GM12878 (cell line): ENCODE data around the gene TACC2. TPM values are rescaled to one million over a fixed set of nuclear protein-coding genes. Genes with fewer than 3 reads are reported as not detected.

Source experiments
- ATAC-seq: fragments of 200-7000 bp; cut with Tn5 transposase; 3 replicates; pipeline ENCODE4 v1.9.1; 2020; ENCODE audit warnings: mild to moderate bottlenecking, moderate library complexity
- BruUV-seq: library from RNA; stranded (reverse); fragments of 400-500 nt; replicated peaks from 2 replicates; lab custom pipeline; 2021; lab: Mats Ljungman, UMichigan
- CTCF ChIA-PET: fragments of 300-600 bp; sonication (Branson Sonifier 250); formaldehyde crosslinking; extraction: SDS; loops from one replicate; lab custom pipeline; 2021; ENCODE audit warnings: inconsistent platforms; lab: Yijun Ruan, JAX
- POLR2A ChIA-PET: fragments of 350-600 bp; formaldehyde crosslinking; extraction: SDS; loops from one replicate; lab custom pipeline; 2021; ENCODE audit warnings: inconsistent platforms; lab: Charles Lee
- RAD21 ChIA-PET: fragments of 300-600 bp; sonication (Branson Sonifier 250); formaldehyde crosslinking; loops from one replicate; lab custom pipeline; 2023; ENCODE audit warnings: antibody characterized with exemption; ENCODE audit not compliant: unreplicated experiment; lab: Charles Lee
- SMC1A ChIA-PET: fragments of 300-600 bp; sonication (Branson Sonifier 250); formaldehyde crosslinking; loops from one replicate; lab custom pipeline; 2023; ENCODE audit not compliant: unreplicated experiment, uncharacterized antibody; lab: Charles Lee
- DNase-seq: peaks from one replicate; pipeline ENCODE4 v3.0.0-alpha.2; 2011; ENCODE audit warnings: low read depth, low spot score
- FAIRE-seq: peaks from 3 replicates; lab custom pipeline; 2011; peaks lifted over from hg19 to GRCh38; lab: Jason Lieb, UNC
- H2AFZ ChIP-seq: 2 replicates; pipeline ENCODE4 v1.6.0; 2011; ENCODE audit warnings: low read depth, low read length, control low read depth; ENCODE audit not compliant: control insufficient read depth
- H3K27ac ChIP-seq: 2 replicates; pipeline ENCODE4 v1.5.1; 2011; ENCODE audit warnings: control low read depth; ENCODE audit not compliant: control insufficient read depth, insufficient read depth
- H3K27me3 ChIP-seq, 2 experiments: replicated peaks in 1 of 2; 2 replicates each; pipeline versions ENCODE4 v1.6.0 to v1.6.1; 2011; ENCODE audit warnings: low read length in 1 of 2; ENCODE audit not compliant: control insufficient read depth in 2 of 2, insufficient read depth in 2 of 2
- H3K36me3 ChIP-seq, 2 experiments: 2 replicates each; pipeline ENCODE4 v1.5.1; 2011; ENCODE audit warnings: low read length in 1 of 2; ENCODE audit not compliant: control insufficient read depth in 2 of 2, insufficient read depth in 2 of 2
- H3K4me1 ChIP-seq: 2 replicates; pipeline ENCODE4 v1.6.1; 2011; ENCODE audit warnings: mild to moderate bottlenecking, low read length, moderate library complexity, mixed read lengths; ENCODE audit not compliant: control insufficient read depth, insufficient read depth
- H3K4me2 ChIP-seq: 2 replicates; pipeline ENCODE4 v1.6.0; 2011; ENCODE audit warnings: control low read depth; ENCODE audit not compliant: control insufficient read depth, insufficient read depth
- H3K4me3 ChIP-seq: fragments of 200-600 bp; sonication (generic); 2 replicates; pipeline ENCODE4 v1.5.1; 2016
- H3K79me2 ChIP-seq: 2 replicates; pipeline ENCODE4 v1.6.0; 2011; ENCODE audit warnings: low read length; ENCODE audit not compliant: control insufficient read depth, insufficient read depth
- H3K9ac ChIP-seq: 2 replicates; pipeline ENCODE4 v1.8.0; 2011; ENCODE audit warnings: low read length, control low read depth, mixed read lengths; ENCODE audit not compliant: control insufficient read depth, insufficient read depth
- H3K9me3 ChIP-seq: replicated peaks from 3 replicates; pipeline ENCODE4 v1.5.1; 2011; ENCODE audit warnings: mild to moderate bottlenecking, low read length; ENCODE audit not compliant: control insufficient read depth, insufficient read depth
- H4K20me1 ChIP-seq: 2 replicates; pipeline ENCODE4 v1.6.0; 2011; ENCODE audit not compliant: control insufficient read depth, insufficient read depth
- ASH2L ChIP-seq: fragments of 300-600, 200-600 bp; sonication (generic); IDR thresholded peaks from 2 replicates; pipeline ENCODE4 v1.6.1; 2017; ENCODE audit warnings: low read depth, mild to moderate bottlenecking, borderline replicate concordance
- BRCA1 ChIP-seq: IDR thresholded peaks from 2 replicates; pipeline ENCODE4 v1.6.1; 2011; ENCODE audit warnings: low read depth, low read length, improper control_type of control experiment
- CBFB ChIP-seq: IDR thresholded peaks from 2 replicates; pipeline ENCODE4 v1.6.1; 2016; ENCODE audit warnings: antibody characterized with exemption, low read depth
- MYB ChIP-seq: fragments of 150-350 bp; IDR thresholded peaks from 2 replicates; pipeline ENCODE4 v1.6.1; 2014; ENCODE audit warnings: mild to moderate bottlenecking, low read depth, low read length, borderline replicate concordance
- NFIC ChIP-seq: IDR thresholded peaks from 2 replicates; pipeline ENCODE4 v1.6.1; 2012; ENCODE audit warnings: low read depth, mild to moderate bottlenecking, inconsistent platforms, low read length, moderate library complexity
- RBBP5 ChIP-seq: fragments of 200-600 bp; sonication (generic); conservative IDR thresholded peaks from 2 replicates; pipeline ENCODE4 v1.6.1; 2016
- SP1 ChIP-seq: IDR thresholded peaks from one replicate; pipeline ENCODE4 v1.6.1; 2011; ENCODE audit warnings: low read depth, low read length
- SREBF1 ChIP-seq: IDR thresholded peaks from 2 replicates; pipeline ENCODE4 v1.6.1; 2012; ENCODE audit warnings: mild to moderate bottlenecking, low read length
- STAT3 ChIP-seq: IDR thresholded peaks from 2 replicates; pipeline ENCODE4 v1.6.1; 2011; ENCODE audit warnings: low read depth, low read length, improper control_type of control experiment
- SUPT20H ChIP-seq: IDR thresholded peaks from 2 replicates; pipeline ENCODE4 v1.6.1; 2011; ENCODE audit warnings: low read depth, mild to moderate bottlenecking, low read length, moderate library complexity, borderline replicate concordance; ENCODE audit not compliant: control insufficient read depth
- ZNF622 ChIP-seq: fragments of 450-650 bp; IDR thresholded peaks from 2 replicates; pipeline ENCODE4 v1.6.1; 2017; ENCODE audit warnings: mild to moderate bottlenecking, inconsistent platforms
- WGBS: methylation state at CpG from one replicate; pipeline ENCODE4 v1.1.6; 2016; ENCODE audit warnings: low lambda C conversion rate; ENCODE audit not compliant: insufficient replicate concordance, insufficient coverage; ENCODE audit errors: missing lambda C conversion rate; 5-methylcytosine and 5-hydroxymethylcytosine counted together
- in situ Hi-C: fragments of 300-500 bp; cut with MboI; formaldehyde crosslinking; loops from 9 replicates; pipeline ENCODE4 v1.14.3; 2018; ENCODE audit warnings: mixed read lengths
- intact Hi-C: fragments of 100-400 bp; cut with micrococcal nuclease; formaldehyde crosslinking; loops from one replicate; pipeline ENCODE4 v1.14.2; 2022; ENCODE audit not compliant: unreplicated experiment
- polyA plus RNA-seq, 11 experiments: library from polyadenylated mRNA; depleted of rRNA in 4 of 11; unstranded in 6 of 11; stranded (reverse) in 5 of 11; fragments of >200 nt; fragmentation: Nextera tagmentation in 4 of 11; fragmentation: Illumina TruSeq in 1 of 11; extraction: Ambion mirVana in 4 of 11; extraction: Trizol in 1 of 11; gene quantifications; 1 replicate in 1 of 11; 2 replicates in 10 of 11; pipeline versions ENCODE4 v1.2.1 to v1.2.3, GENCODE V29; 2011 to 2016; ENCODE audit warnings: inconsistent platforms in 2 of 11, missing spikeins in 2 of 11, low read depth in 1 of 11
- total RNA-seq, 4 experiments: library from RNA; depleted of rRNA in 3 of 4; stranded (reverse); fragments of >200 nt in 3 of 4; fragmentation: Illumina TruSeq in 1 of 4; extraction: Trizol in 1 of 4; gene quantifications; 2 replicates each; pipeline versions ENCODE4 v1.2.1 to v1.2.3, GENCODE V29; 2013 to 2021
- TF ChIP-seq, protein P1 (sequence below): fragments of 450-650 bp; formaldehyde crosslinking; IDR thresholded peaks from 2 replicates; pipeline ENCODE4 v1.4.0; 2022; ENCODE audit warnings: mild to moderate bottlenecking, moderate library complexity

TACC2 gene
- total and polyA plus RNA-seq, 10 of the 15 experiments (the other 5 are each of a cell fraction or from before 2014, with no cell fraction given), result 0.07 to 0.64 (median 0.13) TPM; not detected in 5

DNA sequence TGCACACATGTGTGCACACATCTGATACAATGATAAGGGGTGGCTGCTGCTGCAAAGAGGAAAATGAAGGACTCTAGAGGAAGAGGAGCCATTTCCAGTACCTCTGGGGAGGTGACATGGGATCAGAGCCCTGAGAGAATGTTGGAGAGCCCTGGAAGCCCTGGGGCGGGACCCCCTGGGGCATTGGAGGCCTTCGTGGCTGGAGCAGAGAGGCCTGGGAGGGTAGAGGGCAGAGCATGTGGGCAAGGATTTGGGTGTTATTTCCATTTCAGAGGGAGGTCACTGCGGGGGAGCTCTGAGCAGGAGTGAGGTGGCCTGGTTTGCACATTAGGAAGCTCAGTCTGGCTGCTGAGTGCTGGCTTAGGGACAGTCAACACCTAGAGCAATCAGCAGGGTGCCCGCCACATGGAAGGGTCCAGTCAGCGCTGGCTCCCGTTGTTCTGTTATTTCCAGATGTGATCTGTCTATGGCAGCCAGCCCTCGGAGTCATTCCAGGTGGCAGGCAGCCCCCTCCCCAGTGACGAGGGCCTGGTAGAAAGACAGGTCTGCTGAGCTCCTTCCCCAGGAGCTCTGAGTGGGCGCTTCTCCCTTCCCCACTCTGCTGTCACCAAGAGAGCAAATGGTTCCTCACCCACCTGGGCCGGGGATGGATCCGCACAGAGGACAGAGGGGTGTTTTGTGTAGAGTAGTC lies 258.0 kb downstream of the TACC2 start:
- ChIA-PET CTCF (no interaction called here), POLR2A (no interaction called here), RAD21 (no interaction called here), SMC1A (no interaction called here)
- Histone ChIP-seq H4K20me1 (no peaks in the 10 kb centered on the region), H3K4me3 (no peak overlapping the region), H3K9me3 (no peaks in the 10 kb centered on the region), H3K36me3 (no peaks in the 10 kb centered on the region), H3K4me2 (no peak overlapping the region), H3K9ac (no peak overlapping the region), H3K27ac (no peak overlapping the region), H3K79me2 (no peaks in the 10 kb centered on the region), H2AFZ (no peak overlapping the region), H3K4me1 (no peaks in the 10 kb centered on the region), H3K27me3 (0 out of 4 replicates have a peak, but pooled peaks cover 0 to 1% of the 10 kb centered on the region in 2 experiments)
- ATAC-seq, result no peak
- intact Hi-C loops, result no loop called here
- no peak for DNase-seq
- FAIRE-seq, result no peak
- WGBS, result 25% methylated on average over 11 of the region's 11 CpGs
- BruUV-seq, result no TSS peak
- no peak for TF ChIP-seq BRCA1
- no peak for TF ChIP-seq MYB
- TF ChIP-seq, protein P1, sequence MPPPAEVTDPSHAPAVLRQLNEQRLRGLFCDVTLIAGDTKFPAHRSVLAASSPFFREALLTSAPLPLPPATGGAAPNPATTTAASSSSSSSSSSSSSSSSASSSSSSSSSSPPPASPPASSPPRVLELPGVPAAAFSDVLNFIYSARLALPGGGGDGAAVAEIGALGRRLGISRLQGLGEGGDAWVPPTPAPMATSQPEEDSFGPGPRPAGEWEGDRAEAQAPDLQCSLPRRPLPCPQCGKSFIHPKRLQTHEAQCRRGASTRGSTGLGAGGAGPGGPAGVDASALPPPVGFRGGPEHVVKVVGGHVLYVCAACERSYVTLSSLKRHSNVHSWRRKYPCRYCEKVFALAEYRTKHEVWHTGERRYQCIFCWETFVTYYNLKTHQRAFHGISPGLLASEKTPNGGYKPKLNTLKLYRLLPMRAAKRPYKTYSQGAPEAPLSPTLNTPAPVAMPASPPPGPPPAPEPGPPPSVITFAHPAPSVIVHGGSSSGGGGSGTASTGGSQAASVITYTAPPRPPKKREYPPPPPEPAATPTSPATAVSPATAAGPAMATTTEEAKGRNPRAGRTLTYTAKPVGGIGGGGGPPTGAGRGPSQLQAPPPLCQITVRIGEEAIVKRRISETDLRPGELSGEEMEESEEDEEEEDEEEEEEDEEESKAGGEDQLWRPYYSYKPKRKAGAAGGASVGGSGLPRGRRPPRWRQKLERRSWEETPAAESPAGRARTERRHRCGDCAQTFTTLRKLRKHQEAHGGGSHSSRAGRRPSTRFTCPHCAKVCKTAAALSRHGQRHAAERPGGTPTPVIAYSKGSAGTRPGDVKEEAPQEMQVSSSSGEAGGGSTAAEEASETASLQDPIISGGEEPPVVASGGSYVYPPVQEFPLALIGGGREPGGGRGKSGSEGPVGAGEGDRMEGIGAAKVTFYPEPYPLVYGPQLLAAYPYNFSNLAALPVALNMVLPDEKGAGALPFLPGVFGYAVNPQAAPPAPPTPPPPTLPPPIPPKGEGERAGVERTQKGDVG (CRISPR knock-in tag), result no peak
- no peak for TF ChIP-seq SP1
- TF ChIP-seq NFIC, result no peak
- TF ChIP-seq SREBF1, result no peak
- TF ChIP-seq CBFB, result no peak
- no peak for TF ChIP-seq ZNF622
- no peak for TF ChIP-seq SUPT20H
- TF ChIP-seq RBBP5, result no peak
- no peak for TF ChIP-seq ASH2L
- no peak for TF ChIP-seq STAT3
- in situ Hi-C loops, result no loop called here
